ENCODE measurements around the gene ZNF19.

DNA sequence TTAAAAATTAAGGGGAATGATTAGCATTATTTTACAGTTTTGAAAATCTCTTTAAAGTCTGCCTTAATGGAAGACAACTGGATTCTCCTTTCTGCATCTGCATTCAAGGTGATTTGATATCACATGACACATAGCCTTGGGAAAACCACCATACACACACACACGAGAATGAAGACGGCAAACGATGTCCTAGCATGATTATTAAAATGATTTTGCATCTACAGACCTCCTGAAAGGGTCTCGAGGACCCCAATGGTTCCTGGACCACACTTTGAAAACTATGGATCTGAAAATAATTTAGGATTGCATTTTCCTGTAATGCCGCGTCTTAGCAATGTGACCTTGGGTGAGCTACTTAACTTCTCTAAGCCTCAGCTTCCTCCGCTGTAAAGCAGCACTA lies 25.4 kb upstream of the ZNF19 start:
- TF ChIP-seq POLR2A (IDR thresholded peaks at IDR 0.05; ENCODE audit: low read length) (no peak), GATA1 (IDR thresholded peaks at IDR 0.05; ENCODE audit: low read depth, low read length) (no peak)
